GM19043 (cell line): Measurements from ENCODE around the gene MAGEF1.

Experiments
- ATAC-seq: cut with Tn5 transposase; IDR thresholded peaks from one replicate; pipeline ENCODE4 v1.9.1; 2021; ENCODE audit warnings: low read depth; ENCODE audit not compliant: unreplicated experiment

The MAGEF1 gene

GRCh38 chr3:184727357-184728009 is 15.6 kb upstream of the MAGEF1 start:
- ATAC-seq = no peak

GRCh38 chr3:184726497-184726896 is 14.6 kb upstream of the MAGEF1 start:
- ATAC-seq = no peak

- no peak for ATAC-seq
Observed at GRCh38 chr3:184725176-184725719, 13.4 kb upstream of the MAGEF1 start.

GRCh38 chr3:184724699-184725098 is 12.8 kb upstream of the MAGEF1 start:
- no peak for ATAC-seq

- no peak for ATAC-seq
Observed at GRCh38 chr3:184719709-184720108, 7.8 kb upstream of the MAGEF1 start.

- no peak for ATAC-seq
Observed at GRCh38 chr3:184718431-184718830, 6.6 kb upstream of the MAGEF1 start.

- no peak for ATAC-seq
Observed at GRCh38 chr3:184717399-184717983, 5.6 kb upstream of the MAGEF1 start.

- ATAC-seq = no peak
Observed at GRCh38 chr3:184716622-184717398, 4.9 kb upstream of the MAGEF1 start.

- no peak for ATAC-seq
Observed at GRCh38 chr3:184715943-184716621, 4.2 kb upstream of the MAGEF1 start.

GRCh38 chr3:184713521-184713920 is 1.7 kb upstream of the MAGEF1 start:
- ATAC-seq = no peak

GRCh38 chr3:184713040-184713355 is 1.1 kb upstream of the MAGEF1 start:
- ATAC-seq = no peak

- peak; percentile 15 for ATAC-seq
Observed at GRCh38 chr3:184712248-184713039, 580 bp upstream of the MAGEF1 start.

- ATAC-seq = peak; percentile 51
Observed at GRCh38 chr3:184710870-184711492, 883 bp downstream of the MAGEF1 start.

GRCh38 chr3:184703657-184704056 is 8.2 kb downstream of the MAGEF1 start:
- ATAC-seq = no peak

- ATAC-seq = no peak
Observed at GRCh38 chr3:184700759-184701158, 11.1 kb downstream of the MAGEF1 start.

- ATAC-seq = no peak
Observed at GRCh38 chr3:184697845-184698244, 14.0 kb downstream of the MAGEF1 start.

GRCh38 chr3:184696697-184697096 is 15.2 kb downstream of the MAGEF1 start:
- no peak for ATAC-seq

GRCh38 chr3:184694716-184695115 is 17.1 kb downstream of the MAGEF1 start:
- no peak for ATAC-seq

GRCh38 chr3:184694133-184694665 is 17.7 kb downstream of the MAGEF1 start:
- ATAC-seq = no peak
